GM19025 (cell line): ENCODE results near the gene GBP7.
"Not testable (repeated sequence)": the region's sequence is repeated elsewhere in the genome, so short reads cannot be mapped to it uniquely, and the experiment has no call there.

Source experiments
- ATAC-seq: cut with Tn5 transposase; IDR thresholded peaks from one replicate; pipeline ENCODE4 v1.9.1; 2021; ENCODE audit warnings: mild to moderate bottlenecking, low read depth, moderate library complexity; ENCODE audit not compliant: unreplicated experiment

Gene GBP7

GRCh38 chr1:89172468-89173143, 3.2 kb downstream of the GBP7 start:
- no peak for ATAC-seq

- no peak for ATAC-seq
Measured at GRCh38 chr1:89171067-89171438, 4.8 kb downstream of the GBP7 start.

- ATAC-seq: no peak
Measured at GRCh38 chr1:89170170-89171066, 5.4 kb downstream of the GBP7 start.

GRCh38 chr1:89169166-89169565, 6.6 kb downstream of the GBP7 start:
- ATAC-seq: no peak

- no peak for ATAC-seq
Measured at GRCh38 chr1:89167590-89168230, 8.1 kb downstream of the GBP7 start.

GRCh38 chr1:89166705-89167104, 9.1 kb downstream of the GBP7 start:
- ATAC-seq: no peak

- ATAC-seq: no peak
Measured at GRCh38 chr1:89165811-89166210, 10.0 kb downstream of the GBP7 start.

- ATAC-seq: no peak
Measured at GRCh38 chr1:89151047-89151446, 24.8 kb downstream of the GBP7 start.

GRCh38 chr1:89149976-89150375, 25.8 kb downstream of the GBP7 start:
- ATAC-seq: no peak

GRCh38 chr1:89149229-89149628, 26.6 kb downstream of the GBP7 start:
- no peak for ATAC-seq

- ATAC-seq: no peak
Measured at GRCh38 chr1:89147678-89148658, 27.8 kb downstream of the GBP7 start.

- no peak for ATAC-seq
Measured at GRCh38 chr1:89146721-89147120, 29.1 kb downstream of the GBP7 start.

GRCh38 chr1:89143484-89143883, 32.3 kb downstream of the GBP7 start:
- no peak for ATAC-seq

GRCh38 chr1:89142160-89142559, 33.6 kb downstream of the GBP7 start:
- no peak for ATAC-seq

GRCh38 chr1:89133747-89134146, 42.1 kb downstream of the GBP7 start:
- ATAC-seq: no peak

- no peak for ATAC-seq
Measured at GRCh38 chr1:89130716-89131115, 45.1 kb downstream of the GBP7 start.

- no peak for ATAC-seq
Measured at GRCh38 chr1:89129911-89130310, 45.9 kb downstream of the GBP7 start.

GRCh38 chr1:89128003-89128458, 47.8 kb downstream of the GBP7 start:
- not testable (repeated sequence) for ATAC-seq

- not testable (repeated sequence) for ATAC-seq
Measured at GRCh38 chr1:89126602-89127565, 48.9 kb downstream of the GBP7 start.
